Measurements from ENCODE around the gene DHTKD1.
"Not testable (repeated sequence)": the region's sequence is repeated elsewhere in the genome, so short reads cannot be mapped to it uniquely, and the experiment has no call there.

Gene DHTKD1

GRCh38 chr10:12073526-12073925 lies 4.8 kb downstream of the DHTKD1 start:
- H3K27me3 ChIP-seq = no peaks in the 10 kb centered on the region
- DNase-seq = no peak
- H3K4me1 ChIP-seq = no peaks in the 10 kb centered on the region
- H3K9me3 ChIP-seq = no peaks in the 10 kb centered on the region
- no peak overlapping the region for H3K4me3 ChIP-seq (ENCODE audit: low read depth, low read length)
- TF ChIP-seq, protein P1, sequence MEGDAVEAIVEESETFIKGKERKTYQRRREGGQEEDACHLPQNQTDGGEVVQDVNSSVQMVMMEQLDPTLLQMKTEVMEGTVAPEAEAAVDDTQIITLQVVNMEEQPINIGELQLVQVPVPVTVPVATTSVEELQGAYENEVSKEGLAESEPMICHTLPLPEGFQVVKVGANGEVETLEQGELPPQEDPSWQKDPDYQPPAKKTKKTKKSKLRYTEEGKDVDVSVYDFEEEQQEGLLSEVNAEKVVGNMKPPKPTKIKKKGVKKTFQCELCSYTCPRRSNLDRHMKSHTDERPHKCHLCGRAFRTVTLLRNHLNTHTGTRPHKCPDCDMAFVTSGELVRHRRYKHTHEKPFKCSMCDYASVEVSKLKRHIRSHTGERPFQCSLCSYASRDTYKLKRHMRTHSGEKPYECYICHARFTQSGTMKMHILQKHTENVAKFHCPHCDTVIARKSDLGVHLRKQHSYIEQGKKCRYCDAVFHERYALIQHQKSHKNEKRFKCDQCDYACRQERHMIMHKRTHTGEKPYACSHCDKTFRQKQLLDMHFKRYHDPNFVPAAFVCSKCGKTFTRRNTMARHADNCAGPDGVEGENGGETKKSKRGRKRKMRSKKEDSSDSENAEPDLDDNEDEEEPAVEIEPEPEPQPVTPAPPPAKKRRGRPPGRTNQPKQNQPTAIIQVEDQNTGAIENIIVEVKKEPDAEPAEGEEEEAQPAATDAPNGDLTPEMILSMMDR (IDR thresholded peaks at IDR 0.05; ENCODE audit: low read depth, low read length) = no peak
- no peaks in the 10 kb centered on the region; the same call in none of the 2 replicates for H3K36me3 ChIP-seq

DNA sequence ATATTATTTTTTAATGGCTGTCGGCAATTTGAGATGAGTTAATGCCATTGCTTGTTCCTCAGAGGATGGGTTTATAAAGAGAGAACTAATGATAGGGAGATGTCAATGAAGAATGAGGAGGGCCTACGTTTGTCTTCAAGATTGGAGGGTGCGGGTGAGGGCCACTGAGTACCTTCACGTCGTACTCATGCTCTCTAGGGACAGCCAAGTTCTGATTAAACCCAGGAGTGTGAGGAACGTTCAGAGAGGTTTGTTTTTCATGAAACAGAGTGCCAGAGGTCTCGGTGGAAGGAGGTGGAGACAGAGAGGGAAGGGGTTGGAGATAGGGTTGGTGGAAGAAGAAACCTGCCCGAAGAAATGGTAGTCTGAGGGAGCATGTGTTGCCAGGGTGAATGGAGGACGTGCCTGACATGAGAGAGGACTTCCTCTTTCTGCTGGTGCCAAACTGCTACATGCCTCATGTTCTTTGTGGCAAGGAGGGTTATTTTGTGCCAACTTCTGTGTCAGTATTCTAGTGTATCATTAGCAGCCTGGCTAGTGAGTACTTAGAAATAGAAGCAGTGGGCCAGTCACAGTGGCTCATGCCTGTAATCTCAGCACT lies 8.9 kb downstream of the DHTKD1 start:
- Histone ChIP-seq H3K27me3 (no peaks in the 10 kb centered on the region), H3K9me3 (no peaks in the 10 kb centered on the region), H3K4me3 (ENCODE audit: low read depth, low read length) (no peak overlapping the region), H3K36me3 (no peaks in the 10 kb centered on the region; the same call in none of the 2 replicates), H3K4me1 (no peaks in the 10 kb centered on the region)
- DNase-seq = no peak
- TF ChIP-seq, protein P1 (IDR thresholded peaks at IDR 0.05; ENCODE audit: low read depth, low read length) = no peak

- no peaks in the 10 kb centered on the region for H3K27me3 ChIP-seq
- no peak overlapping the region for H3K4me3 ChIP-seq (ENCODE audit: low read depth, low read length)
- H3K4me1 ChIP-seq = no peaks in the 10 kb centered on the region
- DNase-seq = no peak
- TF ChIP-seq, protein P1 (IDR thresholded peaks at IDR 0.05; ENCODE audit: low read depth, low read length) = no peak
- H3K9me3 ChIP-seq = no peaks in the 10 kb centered on the region
- peaks cover 16% of the 10 kb centered on the region for H3K36me3 ChIP-seq
Measured at GRCh38 chr10:12081470-12081869, 12.7 kb downstream of the DHTKD1 start.

DNA sequence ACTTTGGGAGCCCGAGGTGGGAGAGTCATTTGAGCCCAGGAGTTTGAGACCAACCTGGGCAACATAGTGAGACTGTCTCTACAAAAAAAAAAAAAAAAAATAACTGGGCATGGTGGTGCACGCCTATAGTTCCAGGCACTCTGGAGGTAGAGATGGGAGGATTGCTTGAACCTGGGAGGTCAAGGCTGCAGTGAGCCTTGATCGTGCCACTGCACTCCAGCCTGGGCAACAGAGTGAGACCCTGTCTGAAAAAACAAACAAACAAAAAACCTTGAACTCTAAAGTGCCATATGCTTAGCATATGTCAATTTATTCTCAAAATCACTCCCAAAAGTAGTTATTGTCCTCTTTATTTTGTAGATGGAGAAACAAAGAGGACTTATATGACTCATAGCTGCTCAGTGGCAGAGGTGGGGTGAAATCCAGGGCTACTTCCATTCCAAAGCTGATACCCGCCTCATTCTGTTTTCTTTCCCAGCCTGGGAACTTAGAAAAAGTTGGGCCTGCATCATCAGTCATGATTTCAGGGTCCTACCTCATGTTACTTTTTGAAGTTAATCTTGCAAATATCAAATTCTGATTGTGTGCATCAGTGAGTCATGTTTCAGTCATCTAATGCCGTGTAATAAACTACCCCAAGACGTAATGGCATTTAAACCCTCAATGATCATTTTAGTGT lies 13.3 kb downstream of the DHTKD1 start:
- Histone ChIP-seq H3K4me1 (no peaks in the 10 kb centered on the region), H3K36me3 (peaks cover 22% of the 10 kb centered on the region), H3K27me3 (no peaks in the 10 kb centered on the region), H3K9me3 (no peaks in the 10 kb centered on the region), H3K4me3 (ENCODE audit: low read depth, low read length) (no peak overlapping the region)
- DNase-seq = no peak
- TF ChIP-seq, protein P1 (IDR thresholded peaks at IDR 0.05; ENCODE audit: low read depth, low read length) = no peak

DNA sequence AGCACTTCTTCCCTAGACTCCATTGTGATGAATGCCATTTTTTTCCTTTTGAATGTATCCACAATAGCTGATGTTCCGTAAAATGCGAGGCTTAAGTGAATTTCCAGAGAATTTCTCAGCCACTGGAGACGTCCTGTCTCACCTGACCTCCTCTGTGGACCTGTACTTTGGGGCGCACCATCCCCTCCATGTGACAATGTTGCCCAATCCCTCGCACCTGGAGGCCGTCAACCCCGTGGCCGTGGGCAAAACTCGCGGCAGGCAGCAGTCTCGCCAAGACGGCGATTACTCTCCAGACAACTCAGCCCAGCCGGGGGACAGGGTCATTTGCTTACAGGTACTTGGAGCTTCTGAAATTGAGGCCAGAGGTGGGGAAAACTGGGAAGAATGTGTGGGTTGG lies 20.2 kb downstream of the DHTKD1 start:
- Histone ChIP-seq H3K4me1 (no peaks in the 10 kb centered on the region), H3K27me3 (no peaks in the 10 kb centered on the region), H3K36me3 (peaks cover 52% of the 10 kb centered on the region), H3K4me3 (ENCODE audit: low read depth, low read length) (no peak overlapping the region), H3K9me3 (no peaks in the 10 kb centered on the region)
- DNase-seq = no peak
- TF ChIP-seq, protein P1 (IDR thresholded peaks at IDR 0.05; ENCODE audit: low read depth, low read length) = no peak

- no peaks in the 10 kb centered on the region for H3K4me1 ChIP-seq
- DNase-seq = no peak
- no peaks in the 10 kb centered on the region for H3K9me3 ChIP-seq
- peaks cover 46% of the 10 kb centered on the region for H3K36me3 ChIP-seq
- no peaks in the 10 kb centered on the region for H3K27me3 ChIP-seq
- H3K4me3 ChIP-seq (ENCODE audit: low read depth, low read length) = no peak overlapping the region
- TF ChIP-seq, protein P1 (IDR thresholded peaks at IDR 0.05; ENCODE audit: low read depth, low read length) = no peak
Measured at GRCh38 chr10:12091421-12091820, 22.7 kb downstream of the DHTKD1 start.

- H3K36me3 ChIP-seq = peaks cover 42% of the 10 kb centered on the region
- DNase-seq; H3K4me3 ChIP-seq (ENCODE audit: low read depth, low read length); H3K27me3 ChIP-seq; H3K9me3 ChIP-seq; H3K4me1 ChIP-seq: not testable (repeated sequence)
Measured at GRCh38 chr10:12097361-12097760, 28.6 kb downstream of the DHTKD1 start.

Data from BE2C (cell line).